Endothelial cell of umbilical vein (primary cell): ENCODE results near the gene KCNMA1.

Experiments
- CTCF ChIP-seq, 2 donors: IDR thresholded peaks; 1 replicate in 1 of 2; 2 replicates in 1 of 2; pipeline ENCODE4 v1.5.1; 2011; ENCODE audit warnings: low read length in 2 of 2, mild to moderate bottlenecking in 2 of 2, moderate library complexity in 2 of 2, control low read depth in 1 of 2, inconsistent platforms in 1 of 2, low read depth in 1 of 2; ENCODE audit not compliant: insufficient read depth in 1 of 2; ENCODE audit errors: extremely low read depth in 1 of 2
- EZH2 ChIP-seq: IDR thresholded peaks from 2 replicates; pipeline ENCODE4 v1.6.1; 2012; ENCODE audit warnings: borderline replicate concordance, low read depth, mild to moderate bottlenecking, moderate library complexity, low read length, inconsistent platforms; ENCODE audit not compliant: severe bottlenecking
- FOS ChIP-seq: IDR thresholded peaks from 2 replicates; pipeline ENCODE4 v1.6.1; 2011; ENCODE audit warnings: mild to moderate bottlenecking, low read length, moderate library complexity, borderline replicate concordance; ENCODE audit not compliant: insufficient read depth
- GATA2 ChIP-seq: IDR thresholded peaks from 2 replicates; pipeline ENCODE4 v1.7.0; 2011; ENCODE audit warnings: low read depth, mild to moderate bottlenecking, moderate library complexity, mixed read lengths, low read length; ENCODE audit not compliant: insufficient read length, insufficient read depth
- JUN ChIP-seq: IDR thresholded peaks from 2 replicates; pipeline ENCODE4 v1.6.1; 2011; ENCODE audit warnings: borderline replicate concordance, low read depth; ENCODE audit not compliant: insufficient read length, insufficient read depth
- MAX ChIP-seq: IDR thresholded peaks from 2 replicates; pipeline ENCODE4 v1.6.1; 2011; ENCODE audit not compliant: insufficient read depth, insufficient read length
- MYC ChIP-seq: IDR thresholded peaks from one replicate; pipeline ENCODE4 v1.6.1; 2011; ENCODE audit warnings: mild to moderate bottlenecking, low read depth, low read length
- POLR2A ChIP-seq: IDR thresholded peaks from 2 replicates; pipeline ENCODE4 v1.6.1; 2012; ENCODE audit warnings: low read depth, mild to moderate bottlenecking, control low read depth, low read length
- POLR2AphosphoS5 ChIP-seq: IDR thresholded peaks from 2 replicates; pipeline ENCODE4 v1.6.1; 2012; ENCODE audit warnings: low read depth, mild to moderate bottlenecking, control low read depth, low read length, moderate library complexity; ENCODE audit not compliant: insufficient read depth

GRCh38 chr10:77357611-77358310 lies 279.8 kb downstream of the KCNMA1 start:
- TF ChIP-seq CTCF (IDR thresholded peaks at IDR 0.05; ENCODE audit: extremely low read depth in 1 of 2, insufficient read depth in 1 of 2, low read depth in 1 of 2, low read length in 2 of 2) = no peak
- TF ChIP-seq POLR2A = no peak
- no peak for TF ChIP-seq POLR2AphosphoS5
- no peak for TF ChIP-seq EZH2
- TF ChIP-seq GATA2 = no peak
- no peak for TF ChIP-seq MYC
- TF ChIP-seq FOS = peak; percentile 84
- no peak for TF ChIP-seq JUN
- TF ChIP-seq MAX = no peak
